ENCODE results near the gene AK8.

AK8 gene

GRCh38 chr9:132730054-132731033 lies 147.7 kb downstream of the AK8 start:
- ChIA-PET CTCF (no interaction called here), POLR2A (no interaction called here)
- no peak for DNase-seq (ENCODE audit: extremely low spot score)
- TF ChIP-seq SUZ12 (IDR thresholded peaks at IDR 0.05) (no peak), FOXK2 (IDR thresholded peaks at IDR 0.05) (no peak), FOXA1 (IDR thresholded peaks at IDR 0.05) (no peak), BHLHE40 (IDR thresholded peaks at IDR 0.05; ENCODE audit: borderline replicate concordance) (no peak), SP1 (IDR thresholded peaks at IDR 0.05) (no peak), HDGF (IDR thresholded peaks at IDR 0.05; ENCODE audit: borderline replicate concordance) (no peak), NFRKB (IDR thresholded peaks at IDR 0.05) (no peak)
- TF ChIP-seq, protein P1, sequence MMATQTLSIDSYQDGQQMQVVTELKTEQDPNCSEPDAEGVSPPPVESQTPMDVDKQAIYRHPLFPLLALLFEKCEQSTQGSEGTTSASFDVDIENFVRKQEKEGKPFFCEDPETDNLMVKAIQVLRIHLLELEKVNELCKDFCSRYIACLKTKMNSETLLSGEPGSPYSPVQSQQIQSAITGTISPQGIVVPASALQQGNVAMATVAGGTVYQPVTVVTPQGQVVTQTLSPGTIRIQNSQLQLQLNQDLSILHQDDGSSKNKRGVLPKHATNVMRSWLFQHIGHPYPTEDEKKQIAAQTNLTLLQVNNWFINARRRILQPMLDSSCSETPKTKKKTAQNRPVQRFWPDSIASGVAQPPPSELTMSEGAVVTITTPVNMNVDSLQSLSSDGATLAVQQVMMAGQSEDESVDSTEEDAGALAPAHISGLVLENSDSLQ (IDR thresholded peaks at IDR 0.05) = no peak

- DNase-seq (ENCODE audit: extremely low spot score) = no peak
- POLR2A ChIA-PET = no interaction called here
- CTCF ChIA-PET = no interaction called here
- TF ChIP-seq TARDBP (IDR thresholded peaks at IDR 0.05) = no peak
- TF ChIP-seq ARNT (IDR thresholded peaks at IDR 0.05) = no peak
- TF ChIP-seq HDGF (IDR thresholded peaks at IDR 0.05; ENCODE audit: borderline replicate concordance) = no peak
- TF ChIP-seq CTBP1 (IDR thresholded peaks at IDR 0.05; ENCODE audit: borderline replicate concordance) = no peak
- TF ChIP-seq FOXA1 (IDR thresholded peaks at IDR 0.05) = no peak
- TF ChIP-seq FOXM1 (IDR thresholded peaks at IDR 0.05; ENCODE audit: borderline replicate concordance) = no peak
- TF ChIP-seq ELF4 (IDR thresholded peaks at IDR 0.05) = no peak
- no peak for TF ChIP-seq SUZ12 (IDR thresholded peaks at IDR 0.05)
- no peak for TF ChIP-seq SP1 (IDR thresholded peaks at IDR 0.05)
- TF ChIP-seq, protein P1 (IDR thresholded peaks at IDR 0.05) = no peak
- no peak for TF ChIP-seq FOXK2 (IDR thresholded peaks at IDR 0.05)
- no peak for TF ChIP-seq ZNF384 (IDR thresholded peaks at IDR 0.05)
- TF ChIP-seq L3MBTL2 (conservative IDR thresholded peaks at IDR 0.05) = no peak
- no peak for TF ChIP-seq NFRKB (IDR thresholded peaks at IDR 0.05)
- no peak for TF ChIP-seq BHLHE40 (IDR thresholded peaks at IDR 0.05; ENCODE audit: borderline replicate concordance)
- TF ChIP-seq LEF1 (IDR thresholded peaks at IDR 0.05; ENCODE audit: borderline replicate concordance) = no peak
Measured at GRCh38 chr9:132729235-132729890, 148.7 kb downstream of the AK8 start.

- no peak for TF ChIP-seq SP1 (IDR thresholded peaks at IDR 0.05)
- no peak for TF ChIP-seq SUZ12 (IDR thresholded peaks at IDR 0.05)
- no peak for TF ChIP-seq ARNT (IDR thresholded peaks at IDR 0.05)
- no peak for TF ChIP-seq LEF1 (IDR thresholded peaks at IDR 0.05; ENCODE audit: borderline replicate concordance)
- no peak for TF ChIP-seq CTBP1 (IDR thresholded peaks at IDR 0.05; ENCODE audit: borderline replicate concordance)
- TF ChIP-seq BHLHE40 (IDR thresholded peaks at IDR 0.05; ENCODE audit: borderline replicate concordance) = no peak
- no peak for TF ChIP-seq ZNF384 (IDR thresholded peaks at IDR 0.05)
- TF ChIP-seq, protein P1 (IDR thresholded peaks at IDR 0.05) = no peak
- no peak for TF ChIP-seq FOXA1 (IDR thresholded peaks at IDR 0.05)
- no peak for TF ChIP-seq FOXK2 (IDR thresholded peaks at IDR 0.05)
- no peak for TF ChIP-seq ELF4 (IDR thresholded peaks at IDR 0.05)
- TF ChIP-seq FOXM1 (IDR thresholded peaks at IDR 0.05; ENCODE audit: borderline replicate concordance) = no peak
- no peak for TF ChIP-seq HDGF (IDR thresholded peaks at IDR 0.05; ENCODE audit: borderline replicate concordance)
- TF ChIP-seq L3MBTL2 (conservative IDR thresholded peaks at IDR 0.05) = no peak
- no peak for TF ChIP-seq NFRKB (IDR thresholded peaks at IDR 0.05)
- no peak for TF ChIP-seq TARDBP (IDR thresholded peaks at IDR 0.05)
- ChIA-PET CTCF (no interaction called here), POLR2A (no interaction called here)
- DNase-seq (ENCODE audit: extremely low spot score) = no peak
Measured at GRCh38 chr9:132728497-132728896, 149.6 kb downstream of the AK8 start.

GRCh38 chr9:132728071-132728470 lies 150.0 kb downstream of the AK8 start:
- no peak for TF ChIP-seq NFRKB (IDR thresholded peaks at IDR 0.05)
- TF ChIP-seq TARDBP (IDR thresholded peaks at IDR 0.05) = no peak
- no peak for TF ChIP-seq ARNT (IDR thresholded peaks at IDR 0.05)
- TF ChIP-seq FOXM1 (IDR thresholded peaks at IDR 0.05; ENCODE audit: borderline replicate concordance) = no peak
- no peak for TF ChIP-seq FOXA1 (IDR thresholded peaks at IDR 0.05)
- DNase-seq (ENCODE audit: extremely low spot score) = no peak
- CTCF ChIA-PET = no interaction called here
- POLR2A ChIA-PET = no interaction called here

DNA sequence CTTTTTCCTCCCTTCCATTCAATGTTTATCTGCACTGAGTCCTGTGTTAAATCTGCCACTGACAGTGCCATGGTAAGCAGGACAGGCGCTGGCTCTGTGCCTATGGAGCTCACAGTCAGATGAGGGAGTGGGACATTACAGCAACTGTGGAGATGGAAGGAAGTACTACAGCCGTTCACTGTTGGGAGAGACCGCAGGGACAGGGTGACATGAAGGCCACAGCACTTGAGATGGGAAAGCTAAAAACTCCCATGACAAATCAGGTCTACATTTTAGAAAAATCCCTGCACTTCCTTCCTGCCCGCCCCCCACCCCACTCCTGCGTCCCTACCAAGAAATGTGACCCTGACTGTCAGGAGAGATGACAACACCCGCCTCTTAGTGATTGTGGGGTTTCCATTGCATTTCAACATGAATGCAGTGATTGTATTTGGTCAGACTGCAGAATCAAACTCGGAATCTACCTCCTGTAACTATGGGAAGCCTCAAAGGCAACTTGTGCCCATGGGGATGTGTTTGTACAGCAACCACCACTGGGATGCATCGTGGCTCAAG lies 151.4 kb downstream of the AK8 start:
- no peak for DNase-seq (ENCODE audit: extremely low spot score)
- TF ChIP-seq NFRKB (IDR thresholded peaks at IDR 0.05) (no peak), FOXM1 (IDR thresholded peaks at IDR 0.05; ENCODE audit: borderline replicate concordance) (no peak), ZNF384 (IDR thresholded peaks at IDR 0.05) (no peak), TARDBP (IDR thresholded peaks at IDR 0.05) (no peak), HDGF (IDR thresholded peaks at IDR 0.05; ENCODE audit: borderline replicate concordance) (no peak), LEF1 (IDR thresholded peaks at IDR 0.05; ENCODE audit: borderline replicate concordance) (no peak), L3MBTL2 (conservative IDR thresholded peaks at IDR 0.05) (no peak), ELF4 (IDR thresholded peaks at IDR 0.05) (no peak), CTBP1 (IDR thresholded peaks at IDR 0.05; ENCODE audit: borderline replicate concordance) (no peak), SUZ12 (IDR thresholded peaks at IDR 0.05) (no peak)
- TF ChIP-seq, protein P1 (IDR thresholded peaks at IDR 0.05) = no peak
- ChIA-PET CTCF (no interaction called here), POLR2A (no interaction called here)
